ENCODE data around the gene REXO1. TPM values are rescaled to one million over a fixed set of nuclear protein-coding genes. Genes with fewer than 3 reads are reported as not detected.

REXO1 gene
- total RNA-seq, 1 donor from 2014 or later, result 37.2 TPM

DNA sequence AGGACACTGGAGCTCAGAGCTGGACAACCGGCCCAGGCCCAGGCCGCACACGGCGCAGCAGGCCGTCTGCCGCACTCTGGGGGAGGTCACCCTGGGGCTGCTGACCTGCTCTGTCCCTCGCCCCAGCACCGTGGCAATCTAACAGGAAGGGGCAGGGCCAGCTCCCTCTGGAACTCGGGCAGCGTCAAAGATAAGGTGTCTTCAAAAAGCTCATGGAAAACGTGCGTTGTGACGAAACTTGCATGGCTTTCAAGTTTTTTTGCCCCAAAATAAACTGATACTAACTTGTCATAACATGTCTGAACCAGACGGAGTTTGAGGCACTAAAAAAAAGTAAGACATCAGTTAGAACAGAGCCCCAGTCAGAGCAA lies 24.0 kb downstream of the REXO1 start:
- intact Hi-C loops (cut with DNase I), result no loop called here
- no peak overlapping the region for H3K27ac ChIP-seq
- no peak overlapping the region for H3K4me3 ChIP-seq
- H3K4me1 ChIP-seq, result no peaks in the 10 kb centered on the region
- no peaks in the 10 kb centered on the region for H3K27me3 ChIP-seq
- peaks cover 62% of the 10 kb centered on the region for H3K36me3 ChIP-seq
- DNase-seq (no peak), ATAC-seq (no peak)
- no peaks in the 10 kb centered on the region for H3K9me3 ChIP-seq
- TF ChIP-seq, protein P1, sequence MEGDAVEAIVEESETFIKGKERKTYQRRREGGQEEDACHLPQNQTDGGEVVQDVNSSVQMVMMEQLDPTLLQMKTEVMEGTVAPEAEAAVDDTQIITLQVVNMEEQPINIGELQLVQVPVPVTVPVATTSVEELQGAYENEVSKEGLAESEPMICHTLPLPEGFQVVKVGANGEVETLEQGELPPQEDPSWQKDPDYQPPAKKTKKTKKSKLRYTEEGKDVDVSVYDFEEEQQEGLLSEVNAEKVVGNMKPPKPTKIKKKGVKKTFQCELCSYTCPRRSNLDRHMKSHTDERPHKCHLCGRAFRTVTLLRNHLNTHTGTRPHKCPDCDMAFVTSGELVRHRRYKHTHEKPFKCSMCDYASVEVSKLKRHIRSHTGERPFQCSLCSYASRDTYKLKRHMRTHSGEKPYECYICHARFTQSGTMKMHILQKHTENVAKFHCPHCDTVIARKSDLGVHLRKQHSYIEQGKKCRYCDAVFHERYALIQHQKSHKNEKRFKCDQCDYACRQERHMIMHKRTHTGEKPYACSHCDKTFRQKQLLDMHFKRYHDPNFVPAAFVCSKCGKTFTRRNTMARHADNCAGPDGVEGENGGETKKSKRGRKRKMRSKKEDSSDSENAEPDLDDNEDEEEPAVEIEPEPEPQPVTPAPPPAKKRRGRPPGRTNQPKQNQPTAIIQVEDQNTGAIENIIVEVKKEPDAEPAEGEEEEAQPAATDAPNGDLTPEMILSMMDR (IDR thresholded peaks at IDR 0.05), result no peak

DNA sequence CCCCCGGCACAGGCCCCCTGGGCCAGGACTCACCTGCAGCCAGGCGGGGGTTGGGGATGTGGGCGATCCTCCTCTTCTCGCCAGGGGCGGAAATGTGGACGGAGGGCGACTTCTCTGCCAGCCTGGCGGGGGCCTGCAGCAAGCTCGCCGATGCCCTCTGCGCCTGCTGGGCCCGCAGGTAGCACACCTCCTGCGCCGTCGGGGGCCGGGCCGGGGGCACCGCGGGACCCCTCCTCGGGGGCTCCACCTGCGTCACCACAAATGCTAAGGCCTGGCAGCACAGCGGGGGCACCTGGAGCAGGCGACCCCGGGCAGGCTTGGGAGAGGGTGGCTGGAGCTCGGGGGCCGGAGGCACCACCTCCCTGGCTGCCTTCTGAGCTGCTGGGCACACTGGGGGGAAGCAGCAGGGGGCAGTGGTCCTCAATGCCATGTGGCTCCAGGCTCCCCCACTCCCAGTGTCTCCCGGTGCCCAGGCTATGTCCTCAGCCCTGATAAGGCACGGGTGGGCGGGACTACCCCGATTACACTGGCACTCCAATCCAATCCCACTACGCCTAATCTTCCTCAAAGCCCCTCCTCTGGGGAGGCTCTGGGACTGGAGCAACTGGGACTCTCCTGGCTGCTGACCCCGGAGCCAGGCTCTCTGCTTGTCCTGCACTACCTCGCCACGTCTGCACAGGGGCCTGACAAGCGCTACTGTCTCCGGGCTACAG lies 24.6 kb downstream of the REXO1 start:
- intact Hi-C loops (cut with DNase I), result no loop called here
- H3K36me3 ChIP-seq, result peaks cover 67% of the 10 kb centered on the region

DNA sequence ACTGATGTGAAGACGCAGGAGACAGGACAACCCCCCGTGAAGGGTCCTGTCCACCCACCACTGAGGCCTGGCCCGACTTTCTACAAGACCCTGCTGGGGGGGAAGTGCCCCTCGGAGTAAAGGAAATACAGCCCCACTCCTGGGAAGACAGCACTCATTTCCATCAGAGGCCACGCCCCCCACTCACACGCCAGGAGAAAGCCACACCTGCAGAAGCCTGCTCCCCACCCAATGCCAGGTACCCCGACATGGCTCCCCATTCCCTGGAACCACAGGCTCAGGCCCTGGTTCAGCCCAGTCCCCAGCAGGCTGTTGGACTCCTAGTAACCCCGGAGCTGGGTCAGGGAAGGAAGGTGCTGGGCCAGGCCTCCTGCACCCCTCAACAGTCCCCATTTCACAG lies 25.3 kb downstream of the REXO1 start:
- Histone ChIP-seq H3K4me1 (no peaks in the 10 kb centered on the region), H3K9me3 (no peaks in the 10 kb centered on the region), H3K27ac (no peak overlapping the region), H3K36me3 (peaks cover 74% of the 10 kb centered on the region), H3K27me3 (no peaks in the 10 kb centered on the region), H3K4me3 (no peak overlapping the region)
- TF ChIP-seq, protein P1 (IDR thresholded peaks at IDR 0.05), result no peak
- no peak for ATAC-seq
- no peak for DNase-seq
- intact Hi-C loops (cut with DNase I), result no loop called here

More for the DNA sequence above, 24.6 kb downstream of the REXO1 start:
- no peaks in the 10 kb centered on the region for H3K27me3 ChIP-seq
- no peak overlapping the region for H3K4me3 ChIP-seq
- ATAC-seq (no peak), DNase-seq (no peak)
- TF ChIP-seq, protein P1 (IDR thresholded peaks at IDR 0.05), result no peak
- no peaks in the 10 kb centered on the region for H3K9me3 ChIP-seq
- no peak overlapping the region for H3K27ac ChIP-seq
- no peaks in the 10 kb centered on the region for H3K4me1 ChIP-seq

DNA sequence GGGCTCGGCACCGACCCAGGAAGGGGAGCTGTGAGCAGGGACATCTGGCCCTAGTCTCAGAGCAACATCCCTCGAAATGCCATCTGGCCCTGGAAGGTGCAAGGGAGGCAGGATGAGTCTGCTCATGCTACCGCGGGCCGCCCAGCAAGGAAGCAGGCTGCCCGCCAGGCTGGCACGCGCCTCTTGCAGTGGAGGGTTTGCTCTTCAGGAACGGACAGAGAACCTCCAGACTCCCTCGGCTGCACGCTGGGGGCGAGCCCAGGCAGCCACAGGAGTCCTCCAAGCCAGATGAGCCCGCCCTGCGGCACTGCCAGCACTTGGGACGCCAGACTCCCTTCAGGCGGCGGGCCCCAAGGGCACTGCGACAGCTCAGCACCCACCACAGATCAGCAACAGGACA lies 26.1 kb downstream of the REXO1 start:
- no peak for ATAC-seq
- TF ChIP-seq, protein P1 (IDR thresholded peaks at IDR 0.05), result no peak
- Histone ChIP-seq H3K4me3 (no peak overlapping the region), H3K27me3 (no peaks in the 10 kb centered on the region), H3K27ac (no peak overlapping the region), H3K36me3 (peaks cover 82% of the 10 kb centered on the region), H3K9me3 (no peaks in the 10 kb centered on the region), H3K4me1 (no peaks in the 10 kb centered on the region)
- intact Hi-C loops (cut with DNase I), result no loop called here
- no peak for DNase-seq

DNA sequence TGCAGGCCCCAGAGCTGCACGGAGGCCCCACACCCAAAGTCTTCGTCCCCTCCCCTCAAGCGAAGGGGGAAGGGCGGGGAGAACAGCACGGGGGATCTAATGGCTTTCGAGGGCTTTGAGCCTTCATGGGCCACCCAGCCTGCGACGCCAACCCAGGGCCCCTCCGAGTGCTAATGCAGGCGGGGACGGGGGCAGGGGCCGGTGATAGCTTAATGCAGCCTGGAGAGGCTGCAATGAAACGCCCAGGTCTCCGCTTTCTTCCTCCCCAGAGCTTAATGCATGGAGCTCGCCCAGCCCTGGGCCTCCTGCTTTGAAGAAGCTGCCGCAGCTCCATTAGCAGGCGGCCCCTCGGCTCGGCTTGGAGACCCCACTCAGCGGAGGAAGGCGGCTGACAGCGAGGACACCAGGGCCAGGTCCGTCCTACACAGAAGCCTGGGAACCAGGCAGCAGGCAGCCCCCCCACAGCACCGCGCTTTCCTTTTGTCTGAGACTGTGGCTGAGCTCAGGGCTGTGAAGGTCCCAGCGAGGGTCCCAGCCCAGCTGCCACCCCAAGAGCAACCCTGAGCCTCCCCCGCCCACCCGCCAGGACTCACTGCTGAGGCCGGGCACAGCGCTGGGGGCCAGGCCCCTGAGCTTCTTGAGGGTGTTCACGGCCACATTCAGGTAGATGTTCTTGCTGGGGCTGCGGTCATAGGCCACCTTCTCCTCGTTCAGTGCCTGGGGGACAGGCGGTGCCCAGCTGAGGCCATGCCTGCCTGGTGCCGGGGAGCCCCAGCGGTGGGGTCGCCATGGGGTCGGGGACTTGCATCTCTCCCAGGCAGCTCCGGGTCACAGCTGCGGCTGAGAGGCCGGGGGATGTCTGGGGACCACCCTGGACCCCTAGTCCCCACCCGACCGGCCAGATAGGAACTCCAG lies 28.7 kb downstream of the REXO1 start:
- no peak for DNase-seq
- intact Hi-C loops (cut with DNase I), result no loop called here

More for the DNA sequence above, 28.7 kb downstream of the REXO1 start:
- Histone ChIP-seq H3K9me3 (no peaks in the 10 kb centered on the region), H3K27me3 (no peaks in the 10 kb centered on the region), H3K36me3 (peaks cover 95% of the 10 kb centered on the region), H3K27ac (no peak overlapping the region), H3K4me3 (no peak overlapping the region), H3K4me1 (no peaks in the 10 kb centered on the region)
- TF ChIP-seq, protein P1 (IDR thresholded peaks at IDR 0.05), result no peak
- ATAC-seq, result no peak
